Endothelial cell of umbilical vein (primary cell): Measurements from ENCODE around the gene MEGF10. TPM values are rescaled to one million over a fixed set of nuclear protein-coding genes. Genes with fewer than 3 reads are reported as not detected.

ENCODE experiments used
- BruUV-seq: library from RNA; stranded (reverse); fragments of 400-500 nt; replicated peaks from 2 replicates; lab custom pipeline; 2021; lab: Mats Ljungman, UMichigan
- CTCF ChIA-PET: fragments of 300-600, 350-600 bp; sonication (Branson Sonifier 250); formaldehyde crosslinking; loops from one replicate; lab custom pipeline; 2021; ENCODE audit warnings: antibody characterized with exemption, inconsistent platforms; lab: Charles Lee
- POLR2A ChIA-PET: fragments of 300-600, 350-600 bp; sonication (Branson Sonifier 250); formaldehyde crosslinking; loops from one replicate; lab custom pipeline; 2021; ENCODE audit warnings: antibody characterized with exemption, inconsistent platforms; lab: Charles Lee
- DNase-seq: peaks from one replicate; pipeline ENCODE4 v3.0.0-alpha.2; 2011; ENCODE audit warnings: low read depth, low spot score
- FAIRE-seq: peaks from 2 replicates; lab custom pipeline; 2011; peaks lifted over from hg19 to GRCh38; lab: Jason Lieb, UNC
- H2AFZ ChIP-seq: 2 replicates; pipeline ENCODE4 v1.6.0; 2012; ENCODE audit warnings: low read depth, low read length, control low read depth, inconsistent platforms
- H3K27ac ChIP-seq: 2 replicates; pipeline ENCODE4 v1.5.1; 2011; ENCODE audit warnings: low read depth, mild to moderate bottlenecking, control low read depth, low read length, moderate library complexity; ENCODE audit not compliant: insufficient read depth
- H3K27me3 ChIP-seq, 2 experiments: 2 replicates each; pipeline versions ENCODE4 v1.6.0 to v1.6.1; 2011; ENCODE audit warnings: low read length in 2 of 2, mixed read lengths in 1 of 2; ENCODE audit not compliant: control insufficient read depth in 2 of 2, insufficient read depth in 2 of 2
- H3K36me3 ChIP-seq, 2 experiments: 2 replicates in 1 of 2; 3 replicates in 1 of 2; pipeline ENCODE4 v1.5.1; 2011; ENCODE audit warnings: low read length in 2 of 2, mild to moderate bottlenecking in 1 of 2, moderate library complexity in 1 of 2; ENCODE audit not compliant: control insufficient read depth in 2 of 2, insufficient read depth in 2 of 2; ENCODE audit errors: extremely low read depth in 1 of 2
- H3K4me1 ChIP-seq: 3 replicates; pipeline ENCODE4 v1.5.1; 2011; ENCODE audit warnings: mild to moderate bottlenecking, low read length; ENCODE audit not compliant: control insufficient read depth, insufficient read depth; ENCODE audit errors: extremely low read depth
- H3K4me2 ChIP-seq: 2 replicates; pipeline ENCODE4 v1.6.1; 2011; ENCODE audit warnings: low read length, control low read depth, mixed read lengths; ENCODE audit not compliant: insufficient read depth
- H3K4me3 ChIP-seq, 3 experiments: fragments of 200-600 bp in 1 of 3; sonication (generic), shearing (Covaris generic) in 1 of 3; replicated peaks in 1 of 3; 2 replicates each; pipeline ENCODE4 v1.5.1; 2011 to 2016; ENCODE audit warnings: control low read depth in 3 of 3, low read length in 3 of 3, mild to moderate bottlenecking in 2 of 3, inconsistent platforms in 1 of 3, low read depth in 1 of 3, moderate library complexity in 1 of 3; ENCODE audit not compliant: insufficient read depth in 1 of 3
- H3K79me2 ChIP-seq: 2 replicates; pipeline ENCODE4 v1.6.0; 2012; ENCODE audit warnings: low read length, inconsistent platforms; ENCODE audit not compliant: control insufficient read depth, insufficient read depth
- H3K9ac ChIP-seq: replicated peaks from 2 replicates; pipeline ENCODE3; 2011; ENCODE audit warnings: low read length, control low read depth; ENCODE audit not compliant: insufficient read depth; ENCODE audit errors: extremely low read depth
- H3K9me1 ChIP-seq: replicated peaks from 3 replicates; pipeline ENCODE4 v1.6.0; 2011; ENCODE audit warnings: mild to moderate bottlenecking, low read length; ENCODE audit not compliant: control insufficient read depth, insufficient read depth; ENCODE audit errors: extremely low read depth
- H3K9me3 ChIP-seq: replicated peaks from 2 replicates; pipeline ENCODE4 v1.5.1; 2012; ENCODE audit warnings: low read length, inconsistent platforms; ENCODE audit not compliant: control insufficient read depth, insufficient read depth
- H4K20me1 ChIP-seq: replicated peaks from 2 replicates; pipeline ENCODE3; 2011; ENCODE audit warnings: mild to moderate bottlenecking, low read length; ENCODE audit not compliant: control insufficient read depth, insufficient read depth; ENCODE audit errors: extremely low read depth
- EZH2 ChIP-seq: IDR thresholded peaks from 2 replicates; pipeline ENCODE4 v1.6.1; 2012; ENCODE audit warnings: borderline replicate concordance, low read depth, mild to moderate bottlenecking, moderate library complexity, low read length, inconsistent platforms; ENCODE audit not compliant: severe bottlenecking
- GATA2 ChIP-seq: IDR thresholded peaks from 2 replicates; pipeline ENCODE4 v1.7.0; 2011; ENCODE audit warnings: low read depth, mild to moderate bottlenecking, moderate library complexity, mixed read lengths, low read length; ENCODE audit not compliant: insufficient read length, insufficient read depth
- POLR2A ChIP-seq: IDR thresholded peaks from 2 replicates; pipeline ENCODE4 v1.6.1; 2012; ENCODE audit warnings: low read depth, mild to moderate bottlenecking, control low read depth, low read length
- POLR2AphosphoS5 ChIP-seq: IDR thresholded peaks from 2 replicates; pipeline ENCODE4 v1.6.1; 2012; ENCODE audit warnings: low read depth, mild to moderate bottlenecking, control low read depth, low read length, moderate library complexity; ENCODE audit not compliant: insufficient read depth
- dilution Hi-C: fragments of 300-500 bp; cut with MboI; formaldehyde crosslinking; loops from one replicate; pipeline ENCODE4 v1.15.0; 2019; ENCODE audit warnings: low sequenced_read_pairs; ENCODE audit not compliant: extremely low pct_ligation_motif_present
- intact Hi-C: fragments of 100-400 bp; cut with micrococcal nuclease; formaldehyde crosslinking; loops from one replicate; pipeline ENCODE4 v1.10.0; 2022
- polyA plus RNA-seq, 4 experiments: library from polyadenylated mRNA; depleted of rRNA in 3 of 4; stranded (reverse) in 3 of 4; unstranded in 1 of 4; fragments of >200 nt; gene quantifications; 2 replicates each; pipeline versions ENCODE4 v1.2.1 to v1.2.3, GENCODE V29; 2011 to 2012; ENCODE audit warnings: missing spikeins in 1 of 4
- total RNA-seq: library from RNA; stranded (reverse); gene quantifications from 2 replicates; pipeline ENCODE4 v1.2.3, GENCODE V29; 2021
- TF ChIP-seq, protein P1 (sequence below), 2 donors: IDR thresholded peaks; 1 replicate in 1 of 2; 2 replicates in 1 of 2; pipeline ENCODE4 v1.5.1; 2011; ENCODE audit warnings: low read length in 2 of 2, mild to moderate bottlenecking in 2 of 2, moderate library complexity in 2 of 2, control low read depth in 1 of 2, inconsistent platforms in 1 of 2, low read depth in 1 of 2; ENCODE audit not compliant: insufficient read depth in 1 of 2; ENCODE audit errors: extremely low read depth in 1 of 2

Gene MEGF10
- total and polyA plus RNA-seq, 2 donors (not counting 3 experiments of a cell fraction or from before 2014, with no cell fraction given) = 0.30 to 1.00 TPM

DNA sequence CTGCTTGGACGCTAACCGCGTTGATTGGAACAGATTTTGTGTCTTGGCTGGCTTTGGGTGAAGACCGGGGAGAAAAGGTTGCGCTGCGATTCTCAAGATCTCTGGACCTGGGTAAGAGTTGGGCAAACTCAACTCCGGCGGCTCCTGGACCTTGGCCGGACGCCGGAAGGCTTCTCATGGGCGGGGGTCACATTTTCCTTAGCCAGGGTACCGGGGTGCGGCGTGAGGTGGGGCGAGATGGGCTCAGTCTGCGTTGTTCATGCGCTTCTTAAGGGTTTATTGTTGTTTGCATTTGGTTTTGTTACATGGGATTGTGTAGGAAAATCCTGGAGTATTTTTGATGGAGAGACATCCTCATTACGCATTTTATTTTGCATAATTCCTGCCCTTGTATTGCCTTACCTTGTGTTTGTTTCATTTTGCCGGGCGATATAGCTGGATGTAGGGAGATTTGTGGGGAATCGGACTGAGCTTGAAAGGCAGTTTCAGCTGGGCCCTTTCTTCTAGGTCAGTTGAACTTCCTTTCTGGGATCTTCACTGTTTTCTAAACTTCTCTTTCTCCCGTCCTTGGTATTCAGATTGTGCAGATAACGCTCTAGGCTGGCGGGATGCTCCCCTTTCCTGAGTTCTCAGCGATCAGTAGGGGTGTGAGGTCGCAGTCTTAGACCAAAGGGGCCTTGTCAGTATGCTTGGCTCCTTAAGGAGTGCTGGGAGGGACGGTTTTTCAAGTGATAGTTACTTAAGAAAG, 524 bp downstream of the MEGF10 start:
- H3K27ac ChIP-seq = no peak overlapping the region
- H2AFZ ChIP-seq = peak overlapping the region; percentile 89
- H3K36me3 ChIP-seq = no peaks in the 10 kb centered on the region
- DNase-seq = no peak
- H3K4me3 ChIP-seq = peak overlapping the region in 2 of 3 experiments; percentile 23 to 46
- BruUV-seq = no TSS peak
- H3K27me3 ChIP-seq = peaks cover 22 to 47% of the 10 kb centered on the region in 2 experiments
- dilution Hi-C loops (no loop called here), intact Hi-C loops (loop anchor here (1.0 to 2.0 kb wide), 5 partner anchors 23 to 453 kb away; partner anchors contain the start of gene MARCHF3)
- H3K9me1 ChIP-seq = no peaks in the 10 kb centered on the region
- peak overlapping the region; percentile 87 for H3K4me2 ChIP-seq
- peaks cover 24% of the 10 kb centered on the region for H3K4me1 ChIP-seq
- no peaks in the 10 kb centered on the region for H3K9me3 ChIP-seq
- ChIA-PET POLR2A (no interaction called here), CTCF (interaction anchor here (1.3 to 1.7 kb wide), 3 partner anchors 23 to 201 kb away, joined by 3 to 9 read pairs (median 6); no protein-coding TSS in a partner anchor)
- no peaks in the 10 kb centered on the region for H3K79me2 ChIP-seq
- FAIRE-seq = no peak
- TF ChIP-seq GATA2 (no peak), POLR2AphosphoS5 (no peak), EZH2 (peak; percentile 18), POLR2A (no peak)
- TF ChIP-seq, protein P1, sequence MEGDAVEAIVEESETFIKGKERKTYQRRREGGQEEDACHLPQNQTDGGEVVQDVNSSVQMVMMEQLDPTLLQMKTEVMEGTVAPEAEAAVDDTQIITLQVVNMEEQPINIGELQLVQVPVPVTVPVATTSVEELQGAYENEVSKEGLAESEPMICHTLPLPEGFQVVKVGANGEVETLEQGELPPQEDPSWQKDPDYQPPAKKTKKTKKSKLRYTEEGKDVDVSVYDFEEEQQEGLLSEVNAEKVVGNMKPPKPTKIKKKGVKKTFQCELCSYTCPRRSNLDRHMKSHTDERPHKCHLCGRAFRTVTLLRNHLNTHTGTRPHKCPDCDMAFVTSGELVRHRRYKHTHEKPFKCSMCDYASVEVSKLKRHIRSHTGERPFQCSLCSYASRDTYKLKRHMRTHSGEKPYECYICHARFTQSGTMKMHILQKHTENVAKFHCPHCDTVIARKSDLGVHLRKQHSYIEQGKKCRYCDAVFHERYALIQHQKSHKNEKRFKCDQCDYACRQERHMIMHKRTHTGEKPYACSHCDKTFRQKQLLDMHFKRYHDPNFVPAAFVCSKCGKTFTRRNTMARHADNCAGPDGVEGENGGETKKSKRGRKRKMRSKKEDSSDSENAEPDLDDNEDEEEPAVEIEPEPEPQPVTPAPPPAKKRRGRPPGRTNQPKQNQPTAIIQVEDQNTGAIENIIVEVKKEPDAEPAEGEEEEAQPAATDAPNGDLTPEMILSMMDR (IDR thresholded peaks at IDR 0.05; ENCODE audit: extremely low read depth in 1 of 2, insufficient read depth in 1 of 2, low read depth in 1 of 2, low read length in 2 of 2) = no peak
- H4K20me1 ChIP-seq = no peaks in the 10 kb centered on the region
- no peak overlapping the region for H3K9ac ChIP-seq
